Esophagus squamous epithelium (tissue), 4 donors: ENCODE measurements around the gene SRP68.

Source experiments
- CTCF ChIP-seq, 6 experiments: fragments of 450-650 bp in 4 of 6; fragments of 200-600 bp in 2 of 6; sonication (generic) in 2 of 6; IDR thresholded peaks; one replicate each; pipeline ENCODE4 v1.5.1; 2016 to 2019; ENCODE audit warnings: antibody characterized with exemption in 6 of 6, mild to moderate bottlenecking in 4 of 6, moderate library complexity in 4 of 6
- POLR2A ChIP-seq, 4 donors: fragments of 450-650 bp; IDR thresholded peaks; one replicate each; pipeline ENCODE4 v1.6.1; 2017; ENCODE audit warnings: antibody characterized with exemption in 4 of 4, mild to moderate bottlenecking in 4 of 4, moderate library complexity in 3 of 4

- TF ChIP-seq CTCF (IDR thresholded peaks at IDR 0.05) (peak in 2 of 6 experiments; percentile 8 to 24), POLR2A (IDR thresholded peaks at IDR 0.05) (no peak)
Measured at GRCh38 chr17:76075364-76076145, 3.2 kb upstream of the SRP68 start.
